Measurements from ENCODE around the gene ARSI.

ARSI gene

DNA sequence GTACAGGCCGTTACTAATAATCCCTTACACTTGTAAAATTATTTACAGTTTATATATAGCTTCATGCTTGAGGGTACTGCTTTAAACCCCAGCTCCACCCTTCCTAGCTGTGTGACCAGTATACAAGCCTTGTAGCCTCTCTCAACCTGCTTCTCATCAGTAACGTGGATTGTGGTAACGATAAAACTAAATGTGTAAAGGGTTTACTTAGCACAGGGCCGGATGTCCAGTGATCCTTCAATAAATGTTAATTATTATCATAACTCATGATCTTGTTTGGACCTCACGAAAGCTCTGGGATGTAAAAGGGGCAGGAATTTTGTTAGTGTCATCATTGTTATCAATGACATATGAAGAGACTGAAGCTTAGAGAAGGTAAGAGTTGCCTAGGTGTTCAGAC lies 7.5 kb upstream of the ARSI start:
- DNase-seq (ENCODE audit: low read depth), result no peak
- TF ChIP-seq, protein P1, sequence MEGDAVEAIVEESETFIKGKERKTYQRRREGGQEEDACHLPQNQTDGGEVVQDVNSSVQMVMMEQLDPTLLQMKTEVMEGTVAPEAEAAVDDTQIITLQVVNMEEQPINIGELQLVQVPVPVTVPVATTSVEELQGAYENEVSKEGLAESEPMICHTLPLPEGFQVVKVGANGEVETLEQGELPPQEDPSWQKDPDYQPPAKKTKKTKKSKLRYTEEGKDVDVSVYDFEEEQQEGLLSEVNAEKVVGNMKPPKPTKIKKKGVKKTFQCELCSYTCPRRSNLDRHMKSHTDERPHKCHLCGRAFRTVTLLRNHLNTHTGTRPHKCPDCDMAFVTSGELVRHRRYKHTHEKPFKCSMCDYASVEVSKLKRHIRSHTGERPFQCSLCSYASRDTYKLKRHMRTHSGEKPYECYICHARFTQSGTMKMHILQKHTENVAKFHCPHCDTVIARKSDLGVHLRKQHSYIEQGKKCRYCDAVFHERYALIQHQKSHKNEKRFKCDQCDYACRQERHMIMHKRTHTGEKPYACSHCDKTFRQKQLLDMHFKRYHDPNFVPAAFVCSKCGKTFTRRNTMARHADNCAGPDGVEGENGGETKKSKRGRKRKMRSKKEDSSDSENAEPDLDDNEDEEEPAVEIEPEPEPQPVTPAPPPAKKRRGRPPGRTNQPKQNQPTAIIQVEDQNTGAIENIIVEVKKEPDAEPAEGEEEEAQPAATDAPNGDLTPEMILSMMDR (IDR thresholded peaks at IDR 0.05; ENCODE audit: insufficient read depth, low read depth, low read length, missing control alignments), result no peak
- H3K4me3 ChIP-seq (ENCODE audit: low read depth, low read length), result no peak overlapping the region

DNA sequence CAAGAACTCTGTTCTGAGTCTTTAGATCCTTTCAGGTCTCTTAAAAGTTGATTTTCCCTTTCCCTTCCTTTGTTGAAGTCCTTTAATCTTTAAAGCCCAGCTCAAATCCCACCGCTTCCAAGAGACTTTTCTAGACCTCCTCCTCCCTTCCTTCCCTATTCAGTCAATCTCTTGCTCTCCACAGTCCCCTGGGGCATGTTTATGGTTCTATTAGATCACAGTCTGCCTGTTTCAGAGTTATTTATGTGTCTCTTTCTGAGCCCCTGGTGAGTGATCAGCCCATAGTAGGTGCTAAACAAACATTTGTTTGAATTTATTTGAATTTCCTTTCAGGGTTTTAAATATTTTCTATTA lies 7.2 kb upstream of the ARSI start:
- TF ChIP-seq, protein P1 (IDR thresholded peaks at IDR 0.05; ENCODE audit: insufficient read depth, low read depth, low read length, missing control alignments), result no peak
- H3K4me3 ChIP-seq (ENCODE audit: low read depth, low read length), result no peak overlapping the region
- no peak for DNase-seq (ENCODE audit: low read depth)

DNA sequence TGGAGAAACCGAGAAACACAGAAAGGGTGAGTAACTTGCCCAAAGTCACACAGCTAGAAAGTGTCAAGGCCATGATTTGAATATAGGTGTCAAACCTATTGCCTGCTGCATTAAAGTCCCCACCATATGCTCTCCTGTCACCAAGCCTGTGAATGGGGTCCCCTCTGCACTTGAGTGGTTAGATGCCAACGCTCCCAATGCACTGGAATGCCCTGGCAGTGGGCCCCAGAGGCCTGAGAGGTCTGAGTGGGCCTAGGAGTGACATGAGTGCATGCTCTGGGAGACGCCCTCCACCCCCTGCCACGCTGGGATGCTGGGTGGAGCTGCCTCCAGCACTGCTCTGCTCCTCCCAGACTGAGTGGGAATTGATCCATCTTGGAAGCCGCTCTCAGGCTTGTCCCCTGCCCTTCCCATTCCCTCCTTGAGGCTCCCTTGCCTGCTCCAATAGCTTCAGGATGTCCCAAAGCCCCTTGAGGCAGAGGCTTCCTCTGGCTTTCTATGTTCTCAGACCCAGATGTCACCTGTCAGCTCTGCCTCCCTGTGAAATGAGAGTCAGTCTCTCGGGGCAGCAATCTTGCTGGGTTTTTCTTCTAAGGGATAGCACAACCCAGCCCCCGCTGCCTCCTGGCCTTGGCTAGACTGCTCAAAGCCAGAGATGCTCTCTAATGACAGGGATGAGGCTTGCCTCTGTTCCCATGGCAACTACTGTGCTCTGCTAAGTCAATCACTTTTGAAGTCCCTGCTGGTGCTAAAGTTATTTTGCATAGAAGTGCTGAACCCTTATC lies 6.6 kb upstream of the ARSI start:
- peak; percentile 9 for DNase-seq (ENCODE audit: low read depth)
- H3K4me3 ChIP-seq (ENCODE audit: low read depth, low read length), result no peak overlapping the region
- TF ChIP-seq, protein P1 (IDR thresholded peaks at IDR 0.05; ENCODE audit: insufficient read depth, low read depth, low read length, missing control alignments), result no peak

- no peak for DNase-seq (ENCODE audit: low read depth)
- H3K4me3 ChIP-seq (ENCODE audit: low read depth, low read length), result no peak overlapping the region
- TF ChIP-seq, protein P1 (IDR thresholded peaks at IDR 0.05; ENCODE audit: insufficient read depth, low read depth, low read length, missing control alignments), result no peak
Measured at GRCh38 chr5:150307617-150308426, 5.1 kb upstream of the ARSI start.

GRCh38 chr5:150306775-150307174 lies 4.1 kb upstream of the ARSI start:
- no peak for DNase-seq (ENCODE audit: low read depth)
- TF ChIP-seq, protein P1 (IDR thresholded peaks at IDR 0.05; ENCODE audit: insufficient read depth, low read depth, low read length, missing control alignments), result no peak
- H3K4me3 ChIP-seq (ENCODE audit: low read depth, low read length), result no peak overlapping the region

DNA sequence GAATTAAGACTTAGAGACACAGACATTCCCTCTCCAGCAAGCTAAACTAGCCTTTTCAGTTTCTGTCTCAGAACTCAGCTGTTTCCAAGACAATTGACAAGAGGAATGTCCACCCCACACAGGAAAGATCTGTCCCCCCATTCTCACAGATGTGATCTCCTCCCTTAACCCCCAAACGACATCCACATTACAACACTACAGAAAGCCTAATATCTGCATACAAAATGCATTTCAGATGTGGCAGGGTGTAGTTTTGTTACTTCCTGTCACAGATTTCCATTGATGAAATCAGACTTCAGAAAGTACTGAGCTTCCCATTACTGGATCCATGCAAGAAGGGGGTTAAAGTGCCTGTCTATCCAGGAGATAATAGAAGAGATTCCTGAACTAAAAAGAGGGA lies 2.9 kb upstream of the ARSI start:
- no peak overlapping the region for H3K4me3 ChIP-seq (ENCODE audit: low read depth, low read length)
- TF ChIP-seq, protein P1 (IDR thresholded peaks at IDR 0.05; ENCODE audit: insufficient read depth, low read depth, low read length, missing control alignments), result no peak
- DNase-seq (ENCODE audit: low read depth), result no peak
